ENCODE results near the gene CHD1L. TPM values are rescaled to one million over a fixed set of nuclear protein-coding genes. Genes with fewer than 3 reads are reported as not detected.
A peak's percentile ranks its signal among the peaks of the same experiment; 100 is the strongest.
"Not testable (repeated sequence)": the region's sequence is repeated elsewhere in the genome, so short reads cannot be mapped to it uniquely, and the experiment has no call there.

CHD1L gene
- polyA plus RNA-seq, 5 donors, result 47.7 to 73.2 (median 61.6) TPM

DNA sequence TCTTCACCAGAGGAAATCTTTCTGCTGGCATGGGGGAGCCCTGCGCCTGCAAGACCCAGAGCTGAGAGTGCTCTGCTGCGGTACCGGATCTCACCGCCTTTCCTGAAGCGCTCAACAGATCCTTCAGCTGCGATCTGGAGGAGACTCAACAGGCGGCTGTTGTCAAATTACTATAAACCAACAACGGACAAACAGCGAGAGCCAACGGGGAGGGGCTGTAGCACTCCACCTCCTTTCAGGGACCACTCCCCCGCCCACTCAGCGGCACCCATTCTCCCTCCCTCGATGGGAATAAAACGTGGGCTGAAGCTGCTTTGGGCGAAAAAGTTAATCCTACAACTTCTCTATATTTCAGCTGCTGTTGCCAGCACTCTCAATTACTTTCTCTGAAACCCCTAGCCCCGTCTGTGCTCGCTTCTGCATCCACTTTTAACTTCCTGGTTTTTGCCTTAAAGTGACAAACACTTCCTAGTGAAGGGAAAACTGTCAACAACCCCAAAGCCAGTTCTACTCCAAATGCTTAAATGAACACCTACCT is 17.2 kb upstream of the CHD1L start, which contains the start of gene FMO5:
Gene FMO5, minus strand, starts transcription at position 147 of the 538 bp plus-strand sequence. CDS start 310 bp downstream, outside the sequence.
- peak; percentile 75 to 84 for DNase-seq

DNA sequence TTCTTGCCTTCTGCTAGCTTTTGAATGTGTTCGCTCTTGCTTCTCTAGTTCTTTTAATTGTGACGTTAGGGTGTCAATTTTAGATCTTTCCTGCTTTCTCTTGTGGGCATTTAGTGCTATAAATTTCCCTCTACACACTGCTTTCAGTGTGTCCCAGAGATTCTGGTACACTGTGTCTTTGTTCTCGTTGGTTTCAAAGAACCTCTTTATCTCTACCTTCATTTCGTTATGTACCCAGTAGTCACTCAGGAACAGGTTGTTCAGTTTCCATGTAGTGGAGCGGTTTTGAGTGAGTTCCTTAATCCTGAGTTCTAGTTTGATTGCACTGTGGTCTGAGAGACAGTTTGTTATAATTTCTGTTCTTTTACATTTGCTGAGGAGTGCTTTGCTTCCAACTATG is 11.5 kb upstream of the CHD1L start:
- not testable (repeated sequence) for DNase-seq

DNA sequence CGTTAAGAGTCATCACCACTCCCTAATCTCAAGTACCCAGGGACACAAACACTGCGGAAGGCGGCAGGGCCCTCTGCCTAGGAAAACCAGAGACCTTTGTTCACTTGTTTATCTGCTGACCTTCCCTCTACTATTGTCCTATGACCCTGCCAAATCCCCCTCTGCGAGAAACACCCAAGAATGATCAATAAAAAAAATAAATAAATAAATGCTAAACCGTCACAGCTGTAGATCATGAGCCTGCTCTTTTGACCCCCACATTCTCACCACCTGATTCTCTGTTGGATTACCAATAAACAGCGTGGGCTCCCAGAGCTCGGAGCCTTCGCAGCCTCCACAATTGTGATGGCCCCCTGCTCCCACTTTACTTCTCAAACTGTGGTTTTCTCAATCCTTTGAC is 8.6 kb upstream of the CHD1L start:
- DNase-seq, result not testable (repeated sequence)

DNA sequence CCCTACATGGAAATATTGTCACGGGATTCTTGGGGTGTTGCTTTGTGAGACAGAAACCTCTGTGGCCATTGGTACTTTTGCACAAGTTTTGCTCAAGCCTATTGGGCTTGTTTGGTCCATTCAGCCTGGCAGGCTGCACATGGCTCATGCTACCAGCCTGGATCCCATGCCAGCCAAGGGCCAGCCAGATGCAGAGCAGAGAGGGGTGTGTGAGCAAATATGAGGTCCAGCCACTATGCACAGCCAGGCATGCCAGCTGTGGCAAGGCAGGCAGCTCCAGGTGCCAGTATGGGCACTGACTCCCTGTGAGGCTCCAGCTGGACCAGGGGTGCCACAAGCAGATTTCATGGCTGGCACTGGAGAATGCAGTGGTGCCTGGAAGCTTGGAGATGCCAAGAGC is 6.7 kb upstream of the CHD1L start:
- DNase-seq, result no peak

DNA sequence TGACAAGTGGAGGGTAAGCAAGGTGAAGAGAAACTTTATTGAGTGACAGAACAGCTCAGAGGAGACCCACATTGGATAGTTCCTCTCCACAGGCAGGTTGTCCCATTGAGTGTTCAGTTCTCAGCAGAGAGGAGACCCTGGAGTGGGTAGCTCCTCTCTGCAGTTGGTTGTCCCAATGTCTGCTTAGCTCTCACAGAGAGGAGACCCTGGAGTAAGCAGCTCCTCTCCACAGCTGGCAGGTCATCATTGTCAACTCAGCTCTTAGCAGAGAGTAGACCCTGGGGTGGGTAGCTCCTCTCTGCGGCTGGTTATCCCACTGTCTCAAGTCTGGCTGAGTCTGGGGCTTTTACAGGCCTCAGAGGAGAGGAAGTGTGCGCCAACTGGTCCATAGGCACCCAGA is 6.0 kb upstream of the CHD1L start:
- no peak for DNase-seq

DNA sequence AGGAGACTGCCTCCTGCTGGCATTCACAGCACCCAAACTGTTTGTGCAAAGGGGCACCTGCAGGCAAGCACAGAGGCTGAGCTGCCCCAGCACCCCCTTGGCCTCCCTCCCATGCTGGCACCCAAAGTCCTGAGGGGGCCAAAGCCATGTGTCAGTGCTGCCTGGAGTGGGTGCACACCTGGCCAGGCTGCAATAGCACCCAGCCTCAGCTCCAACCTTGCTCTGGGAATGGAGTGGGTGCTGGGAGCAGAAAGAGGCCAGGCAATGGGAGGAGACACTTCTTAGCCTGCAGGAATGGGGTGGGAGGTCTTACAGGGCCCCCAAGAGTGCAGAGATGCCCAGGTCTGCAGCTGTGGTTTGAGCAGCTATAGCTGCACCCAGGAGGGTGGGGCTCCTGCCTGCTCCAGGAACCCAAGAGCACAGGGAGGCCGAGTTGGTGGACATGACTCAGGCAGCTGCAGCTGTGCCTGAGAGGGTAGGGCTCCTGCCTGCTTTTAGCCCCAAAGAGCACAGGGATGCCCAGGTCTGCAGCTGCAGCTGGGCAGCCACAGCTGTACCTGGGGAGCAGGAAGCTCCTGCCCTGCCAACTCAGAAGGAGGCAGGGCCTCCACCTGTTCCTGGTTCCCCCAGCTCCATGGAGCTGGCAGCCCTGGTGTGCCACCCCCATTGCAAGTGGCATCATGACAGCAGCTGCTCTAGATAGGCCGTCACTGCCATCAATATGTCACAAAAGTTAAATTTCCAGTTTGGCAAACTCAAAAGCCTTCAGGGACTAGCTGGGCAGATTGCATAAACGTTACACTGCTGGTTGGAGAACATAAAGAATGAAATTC is 5.3 kb upstream of the CHD1L start:
- no peak for DNase-seq

DNA sequence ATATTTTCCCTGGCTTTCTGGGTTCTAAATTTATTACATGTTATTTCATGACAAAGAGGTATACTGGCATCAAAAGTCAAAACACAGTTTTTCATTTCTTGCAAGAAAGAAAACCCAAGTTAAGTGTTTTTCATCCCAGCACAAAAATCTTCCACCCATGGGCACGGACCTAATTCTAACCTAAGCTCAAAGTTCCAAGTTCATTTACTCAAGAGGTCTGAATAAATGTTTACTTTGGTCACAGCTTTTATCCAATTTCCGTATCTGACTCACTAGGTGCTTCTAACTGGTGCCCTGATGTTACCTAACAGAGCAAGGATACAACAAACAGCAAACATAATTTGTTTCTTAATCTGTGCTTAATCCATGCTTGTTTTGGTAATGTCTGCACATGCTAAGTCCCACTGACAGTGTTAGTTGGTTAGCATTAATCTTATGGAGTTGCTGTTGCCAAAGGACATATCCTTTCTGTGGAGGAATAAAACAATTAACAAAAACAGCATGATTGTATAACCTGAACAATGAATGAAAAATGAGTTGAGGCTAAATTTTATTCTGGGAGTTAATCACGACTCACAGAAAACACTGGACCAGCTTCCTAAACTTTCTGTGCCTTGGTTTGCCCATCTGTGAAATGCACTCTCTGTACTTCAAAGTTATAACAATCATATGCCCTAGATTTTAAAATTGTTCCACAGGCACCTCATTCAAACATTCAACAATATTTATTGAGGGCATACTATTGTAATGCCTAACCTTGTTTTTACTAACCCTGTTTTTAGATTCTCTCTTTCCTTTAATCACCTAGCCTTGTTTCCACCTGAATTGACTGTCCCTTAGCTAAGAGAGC is 4.2 kb upstream of the CHD1L start:
- DNase-seq, result no peak

DNA sequence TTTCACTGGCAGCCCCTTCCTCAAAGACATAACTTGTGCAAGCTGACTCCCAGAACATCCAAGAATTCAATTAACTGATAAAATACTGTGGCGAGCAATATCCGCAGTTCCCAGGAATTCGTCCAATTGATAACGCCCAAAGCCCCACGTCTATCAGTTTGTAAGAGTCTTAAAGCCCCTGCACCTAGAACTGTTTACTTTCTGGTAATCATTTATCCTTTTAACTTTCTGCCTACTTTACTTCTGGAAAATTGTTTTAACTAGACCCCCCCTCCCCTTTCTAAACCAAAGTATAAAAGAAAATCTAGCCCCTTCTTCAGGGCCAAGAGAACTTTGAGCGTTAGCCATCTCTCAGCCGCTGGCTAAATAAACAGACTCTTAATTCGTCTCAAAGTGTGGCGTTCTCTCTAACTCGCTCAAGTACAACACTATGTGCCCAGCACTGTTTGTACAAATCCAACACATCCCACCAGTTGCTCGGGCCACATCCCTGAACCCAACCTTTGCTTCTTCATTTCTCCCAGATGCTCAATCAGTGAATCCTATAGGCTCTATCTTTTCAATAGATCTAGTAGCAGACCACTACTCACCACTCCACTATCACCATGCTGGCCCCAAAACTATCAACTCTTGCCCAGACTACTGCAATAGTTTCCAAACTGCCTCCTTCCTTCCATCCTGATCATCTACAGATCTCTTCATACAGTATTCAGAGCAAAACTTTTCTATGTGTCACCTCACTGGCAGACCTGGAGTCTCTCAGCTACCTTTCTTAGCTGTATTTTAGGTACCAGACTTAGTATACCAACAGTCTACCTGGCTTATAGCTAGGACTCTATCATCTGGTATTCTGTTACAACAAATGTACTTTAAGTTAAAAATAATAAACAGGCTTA is 3.3 kb upstream of the CHD1L start:
- DNase-seq, result no peak

DNA sequence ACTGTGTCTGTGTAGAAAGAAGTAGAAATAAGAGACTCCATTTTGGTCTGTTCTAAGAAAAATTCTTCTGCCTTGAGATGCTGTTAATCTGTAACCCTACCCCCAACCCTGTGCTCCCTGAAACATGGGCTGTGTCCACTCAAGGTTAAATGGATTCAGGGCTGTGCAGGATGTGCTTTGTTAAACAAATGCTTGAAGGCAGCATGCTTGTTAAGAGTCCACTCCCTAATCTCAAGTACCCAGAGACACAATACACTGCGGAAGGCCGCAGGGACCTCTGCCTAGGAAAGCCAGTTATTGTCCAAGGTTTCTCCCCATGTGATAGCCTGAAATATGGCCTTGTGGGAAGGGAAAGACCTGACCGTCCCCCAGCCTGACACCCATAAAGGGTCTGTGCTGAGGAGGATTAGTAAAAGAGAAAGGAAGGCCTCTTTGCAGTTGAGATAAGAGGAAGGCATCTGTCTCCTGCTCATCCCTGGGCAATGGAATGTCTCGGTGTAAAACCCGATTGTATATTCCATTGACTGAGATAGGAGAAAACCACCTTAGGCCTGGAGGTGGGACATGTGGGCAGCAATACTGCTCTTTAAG is 2.3 kb upstream of the CHD1L start:
- not testable (repeated sequence) for DNase-seq

DNA sequence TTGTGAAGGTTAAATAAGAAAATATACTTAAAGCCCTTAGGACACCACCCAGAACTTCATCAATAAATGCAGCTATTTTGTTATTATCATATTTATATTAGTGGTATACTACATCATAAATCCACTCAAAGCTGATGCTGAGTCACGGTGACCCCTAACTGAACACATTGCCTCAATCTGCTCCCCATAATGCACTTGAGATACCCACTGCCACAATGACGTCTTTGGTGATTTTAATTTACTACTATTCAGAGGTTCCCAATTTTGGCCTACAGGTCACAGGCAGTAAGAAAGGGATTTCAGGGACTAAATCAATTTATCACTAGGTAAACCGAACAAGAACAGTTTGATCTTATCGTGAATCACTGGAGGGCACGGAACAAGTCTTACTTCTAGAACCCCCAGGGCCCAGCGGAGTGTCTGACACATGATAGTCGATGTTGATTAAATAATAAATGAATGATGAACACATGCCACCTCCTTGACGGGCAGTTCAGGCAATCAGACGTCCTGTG is 493 bp upstream of the CHD1L start:
- peak in 1 of 2 donors; percentile 24 for DNase-seq

DNA sequence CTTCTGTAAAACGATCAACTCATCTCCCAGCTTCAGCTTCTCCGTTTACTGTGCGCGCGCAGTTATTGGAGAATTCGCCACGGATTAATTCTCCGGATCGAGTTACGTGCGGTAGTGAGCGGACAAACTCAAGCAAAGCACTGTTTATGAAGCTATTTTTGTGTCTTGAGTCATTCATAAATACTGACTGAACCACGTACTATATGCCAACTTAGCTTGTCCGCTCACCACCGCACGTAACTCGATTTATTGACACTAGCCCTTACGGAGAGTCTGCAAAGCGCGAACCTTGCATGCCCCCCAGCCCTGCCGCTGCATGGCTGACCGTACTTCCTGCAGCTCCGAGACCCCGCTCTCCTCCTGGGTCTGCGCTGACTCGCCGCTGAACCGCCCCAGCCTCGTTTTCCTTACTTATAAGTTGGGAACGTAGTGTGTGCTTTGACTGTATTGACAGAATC is 773 bp downstream of the CHD1L start:
- DNase-seq, result peak in 1 of 2 donors; percentile 27

DNA sequence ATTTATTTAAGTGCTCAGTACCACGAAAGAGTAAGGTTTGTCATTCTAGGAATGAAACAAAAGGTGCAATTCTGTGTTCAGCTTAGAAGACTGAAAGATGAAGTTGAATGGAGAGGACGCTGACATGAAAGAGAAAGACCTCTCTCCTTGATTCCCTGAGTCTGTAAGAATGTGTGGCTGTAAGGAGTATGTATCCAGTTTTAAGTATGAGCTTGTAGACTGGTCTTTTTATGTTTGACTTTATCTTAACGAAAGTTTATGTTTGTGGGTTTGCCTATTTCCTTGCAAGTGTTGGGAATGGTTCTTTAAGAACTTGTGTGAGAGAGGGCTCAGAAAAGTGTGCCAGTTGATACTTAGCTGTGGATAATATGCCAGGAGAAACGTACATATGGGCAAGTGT is 1.4 kb downstream of the CHD1L start:
- no peak for DNase-seq

DNA sequence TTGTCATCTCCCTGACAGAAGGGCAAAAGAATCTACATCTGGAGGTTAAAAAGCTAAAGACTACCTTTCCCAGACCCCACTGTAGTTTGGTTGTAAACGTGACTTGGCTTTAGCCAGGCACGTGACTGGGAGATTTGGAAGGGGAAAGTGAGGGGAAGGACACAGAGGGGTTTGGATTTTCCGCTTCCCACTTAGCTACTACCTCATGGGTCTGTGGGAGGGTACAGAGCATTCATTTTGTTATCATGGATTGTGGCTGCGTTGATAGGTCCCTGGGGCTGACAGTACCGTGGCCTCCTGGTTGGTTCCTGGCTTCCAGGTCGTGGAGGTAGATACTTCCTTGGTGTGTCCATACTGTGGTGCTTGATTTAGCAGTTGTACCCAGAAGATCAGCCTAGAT is 2.6 kb downstream of the CHD1L start:
- DNase-seq, result no peak

DNA sequence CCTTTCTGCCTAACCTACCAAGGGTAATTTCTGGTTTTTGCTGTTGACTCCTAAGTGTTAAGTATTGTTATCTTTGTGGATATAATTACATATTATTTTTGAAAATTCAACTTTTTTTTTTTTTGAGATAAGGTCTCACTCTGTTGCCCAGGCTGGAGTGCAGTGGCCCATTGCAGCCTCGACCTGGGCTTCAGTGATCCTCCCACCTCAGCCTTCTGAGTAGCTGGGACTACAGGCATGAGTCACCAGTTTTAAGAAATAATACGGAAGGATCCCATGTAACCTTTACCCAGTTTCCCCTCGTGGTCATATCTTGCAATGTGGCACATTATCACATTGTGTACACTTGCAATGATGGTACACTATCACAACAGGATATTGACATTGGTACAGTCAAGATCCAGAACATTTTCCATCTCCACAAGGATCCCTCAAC is 3.1 kb downstream of the CHD1L start:
- DNase-seq, result no peak

DNA sequence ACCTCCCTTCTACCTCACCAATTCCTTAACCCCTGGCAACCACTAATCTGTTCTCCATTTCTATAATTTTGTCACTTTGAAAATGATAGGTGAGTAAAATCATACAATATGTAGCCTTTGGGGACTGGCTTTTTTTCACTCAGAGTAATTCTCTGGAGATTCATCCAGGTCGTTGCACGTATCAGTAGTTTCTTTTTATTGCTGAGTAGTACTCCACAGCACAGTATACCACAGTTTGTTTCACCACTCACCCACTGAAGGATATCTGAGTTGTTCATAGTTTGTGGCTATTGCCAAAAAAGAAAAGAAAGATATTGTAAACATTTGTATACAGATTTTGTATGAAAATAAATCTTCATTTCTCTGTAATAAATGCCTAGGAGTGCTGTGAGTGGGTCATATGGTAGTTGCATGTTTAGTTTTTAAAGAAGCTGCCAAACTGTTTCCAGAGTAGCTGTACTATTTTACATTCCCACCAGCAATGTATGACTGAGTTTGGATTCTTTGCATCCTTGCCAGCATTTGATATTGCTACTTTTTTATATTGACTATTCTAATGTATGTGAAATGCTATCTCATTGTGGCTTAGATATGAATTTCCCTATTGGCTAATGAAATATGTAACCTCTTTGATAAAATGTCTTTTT is 3.7 kb downstream of the CHD1L start:
- no peak for DNase-seq

DNA sequence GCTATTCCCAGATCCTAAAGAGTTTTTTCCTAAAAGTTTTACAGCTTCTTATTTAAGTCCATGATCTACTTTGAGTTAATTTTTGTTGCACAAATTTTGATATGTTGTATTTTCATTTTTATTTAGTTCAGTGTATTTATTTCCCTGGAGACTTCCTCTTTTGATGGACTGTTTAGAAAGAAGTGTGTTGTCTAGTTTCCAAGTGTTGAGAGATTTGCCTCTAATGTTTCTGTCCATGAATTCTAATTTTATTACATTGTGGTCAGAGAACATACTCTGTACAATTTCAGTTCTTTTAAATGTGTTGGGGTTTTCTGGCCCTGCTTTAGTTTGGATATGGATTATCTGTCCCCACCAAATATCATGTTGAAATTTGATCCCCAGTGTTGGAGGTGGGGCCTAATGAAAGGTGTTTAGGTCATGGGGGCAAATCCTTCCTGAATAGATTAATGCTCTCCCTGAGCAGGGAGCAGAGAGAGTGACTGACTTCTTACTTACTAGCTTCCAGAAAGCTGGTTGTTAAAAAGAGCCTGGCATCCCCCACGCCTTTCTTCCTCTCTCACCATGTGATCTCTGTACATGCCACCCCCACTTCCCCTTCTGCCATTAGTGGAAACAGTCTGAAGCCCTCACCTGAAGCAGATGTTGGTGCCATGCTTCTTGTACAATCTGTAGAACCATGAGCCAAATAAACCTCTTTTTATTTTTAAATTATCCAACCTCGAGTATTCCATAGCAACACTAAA is 4.6 kb downstream of the CHD1L start:
- DNase-seq, result no peak

DNA sequence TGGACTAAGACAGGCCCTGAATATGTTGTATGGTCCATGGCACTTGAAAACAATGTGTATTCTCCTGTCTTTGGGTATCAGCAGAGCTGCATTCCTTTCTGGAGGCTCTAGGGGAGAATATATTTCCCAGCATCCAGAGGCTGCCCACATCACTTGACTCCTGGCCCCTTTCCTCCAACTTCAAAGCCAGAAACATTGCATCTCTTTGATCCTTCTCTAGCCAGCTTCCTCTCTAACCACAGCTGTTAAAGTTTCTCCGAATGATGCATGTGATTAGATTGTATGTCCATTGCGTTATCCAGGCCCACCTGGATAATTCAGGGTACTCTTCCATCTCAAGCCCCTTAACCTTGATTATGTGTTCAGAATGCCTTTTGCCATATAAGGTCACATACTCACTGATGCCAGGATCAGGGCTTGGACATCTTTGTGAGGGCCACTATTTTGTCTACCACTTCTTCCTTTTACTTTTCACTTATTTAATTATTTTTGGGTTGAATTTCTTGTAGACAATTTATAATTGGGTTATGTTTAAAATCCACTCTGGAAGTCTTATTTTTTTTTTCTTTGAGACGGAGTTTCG is 5.3 kb downstream of the CHD1L start:
- DNase-seq, result no peak

DNA sequence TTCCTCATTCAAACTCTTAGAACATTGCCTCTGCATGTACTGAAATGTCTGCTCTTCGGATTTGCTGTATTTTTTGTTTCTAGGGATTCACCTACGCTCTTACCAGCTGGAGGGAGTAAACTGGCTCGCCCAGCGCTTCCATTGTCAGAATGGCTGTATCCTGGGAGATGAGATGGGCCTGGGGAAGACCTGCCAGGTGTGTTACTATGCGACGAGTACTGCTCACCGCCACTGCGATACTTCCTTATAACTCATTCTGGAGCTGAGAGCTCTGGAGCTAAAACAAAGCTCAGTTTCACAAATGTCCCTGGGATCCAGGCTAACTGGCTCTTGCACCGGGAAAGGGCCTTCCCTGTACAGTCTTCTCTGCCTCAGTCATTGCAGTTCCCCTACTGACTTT is 10.1 kb downstream of the CHD1L start:
- no peak for DNase-seq

DNA sequence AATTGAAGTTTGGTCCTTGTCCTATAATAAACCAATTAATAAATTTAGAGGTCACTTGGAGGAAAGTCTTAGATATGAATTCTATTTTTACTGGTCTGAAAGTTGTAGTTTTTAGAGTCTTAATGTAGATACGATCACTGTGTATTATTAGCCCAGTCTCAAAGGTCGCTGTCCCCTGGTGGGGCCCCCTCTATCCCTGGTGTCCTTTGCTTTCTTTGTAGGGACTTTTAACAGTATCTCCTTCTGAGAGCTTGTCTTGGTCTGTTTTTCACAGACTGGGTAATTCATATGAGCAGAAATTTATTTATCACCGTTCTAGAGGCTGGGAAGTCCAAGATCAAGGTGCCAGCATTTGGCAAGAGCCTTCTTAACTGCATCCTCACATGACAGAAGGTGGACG is 18.5 kb downstream of the CHD1L start:
- DNase-seq, result no peak

All from right lung (tissue), 5 donors.